ENCODE results near the gene CDH4. TPM values are rescaled to one million over a fixed set of nuclear protein-coding genes. Genes with fewer than 3 reads are reported as not detected.

CDH4 gene
- total RNA-seq, 1 experiment from 2014 or later, result not detected

GRCh38 chr20:61299104-61299503 lies 47.0 kb downstream of the CDH4 start:
- no peaks in the 10 kb centered on the region for H3K9me3 ChIP-seq (ENCODE audit: control insufficient read depth, insufficient read depth, low read depth, low read length)

GRCh38 chr20:61299618-61300017 lies 47.6 kb downstream of the CDH4 start:
- no TSS peak for BruUV-seq (replicated peaks)
- Histone ChIP-seq H3K36me3 (ENCODE audit: control insufficient read depth, insufficient read depth, low read length) (no peaks in the 10 kb centered on the region), H3K27me3 (ENCODE audit: control insufficient read depth, insufficient read depth, low read length) (no peaks in the 10 kb centered on the region), H3K9me3 (ENCODE audit: control insufficient read depth, insufficient read depth, low read depth, low read length) (no peaks in the 10 kb centered on the region), H3K4me1 (ENCODE audit: control insufficient read depth, insufficient read depth, low read length) (no peaks in the 10 kb centered on the region), H3K27ac (ENCODE audit: low read length) (no peak overlapping the region), H3K4me3 (ENCODE audit: low read depth in 2 of 2, low read length in 2 of 2) (no peak overlapping the region)
- CTCF ChIA-PET, result no interaction called here
- no peak for ATAC-seq
- TF ChIP-seq TCF7L2 (IDR thresholded peaks at IDR 0.05; ENCODE audit: low read depth, low read length) (no peak), POLR2AphosphoS5 (IDR thresholded peaks at IDR 0.05; ENCODE audit: low read depth, low read length) (no peak), SIN3A (IDR thresholded peaks at IDR 0.05; ENCODE audit: borderline replicate concordance, insufficient read depth, low read depth, low read length) (no peak), CTCF (IDR thresholded peaks at IDR 0.05) (no peak), REST (IDR thresholded peaks at IDR 0.05; ENCODE audit: insufficient read depth in 1 of 2, low read depth in 2 of 2, low read length in 1 of 2) (no peak)
- in situ Hi-C loops (cut with HindIII; ENCODE audit: low pct_unique_long_range_greater_than_20kb, low sequenced_read_pairs), result no loop called here
- POLR2A ChIA-PET, result no interaction called here
- intact Hi-C loops (cut with micrococcal nuclease; ENCODE audit: unreplicated experiment), result no loop called here
- DNase-seq (ENCODE audit: low read depth, low spot score), result no peak

More at GRCh38 chr20:61299104-61299503, 47.0 kb downstream of the CDH4 start:
- intact Hi-C loops (cut with micrococcal nuclease; ENCODE audit: unreplicated experiment), result no loop called here
- H3K27ac ChIP-seq (ENCODE audit: low read length), result no peak overlapping the region
- in situ Hi-C loops (cut with HindIII; ENCODE audit: low pct_unique_long_range_greater_than_20kb, low sequenced_read_pairs), result no loop called here
- POLR2A ChIA-PET, result no interaction called here
- H3K4me3 ChIP-seq (ENCODE audit: low read depth in 2 of 2, low read length in 2 of 2), result no peak overlapping the region
- TF ChIP-seq REST (IDR thresholded peaks at IDR 0.05; ENCODE audit: insufficient read depth in 1 of 2, low read depth in 2 of 2, low read length in 1 of 2) (no peak), TCF7L2 (IDR thresholded peaks at IDR 0.05; ENCODE audit: low read depth, low read length) (no peak), SIN3A (IDR thresholded peaks at IDR 0.05; ENCODE audit: borderline replicate concordance, insufficient read depth, low read depth, low read length) (no peak), POLR2AphosphoS5 (IDR thresholded peaks at IDR 0.05; ENCODE audit: low read depth, low read length) (no peak), CTCF (IDR thresholded peaks at IDR 0.05) (no peak)
- H3K4me1 ChIP-seq (ENCODE audit: control insufficient read depth, insufficient read depth, low read length), result no peaks in the 10 kb centered on the region
- no peaks in the 10 kb centered on the region for H3K27me3 ChIP-seq (ENCODE audit: control insufficient read depth, insufficient read depth, low read length)
- no peak for ATAC-seq
- no peak for DNase-seq (ENCODE audit: low read depth, low spot score)
- BruUV-seq (replicated peaks), result no TSS peak
- H3K36me3 ChIP-seq (ENCODE audit: control insufficient read depth, insufficient read depth, low read length), result no peaks in the 10 kb centered on the region
- CTCF ChIA-PET, result no interaction called here
